Activated T-helper 2 cell treated with anti-CD3 and anti-CD28 coated beads, Interferon-gamma antibody, Interleukin-2, Interleukin-4, amounts not matched to agents 10 μg/mL and 5 μg/mL and 100 μg/mL, durations not matched to agents 14 hours and 24 hours and 36 hours (primary cell): ENCODE measurements around the gene WDR81. TPM values are rescaled to one million over a fixed set of nuclear protein-coding genes. Genes with fewer than 3 reads are reported as not detected.

Experiments used
- DNase-seq: peaks from one replicate; pipeline ENCODE4 v3.0.0; 2021; ENCODE audit warnings: low spot score
- H3K27ac Mint-ChIP-seq: one replicate; pipeline ENCODE4 v1.8.0; 2021; ENCODE audit warnings: mixed read lengths
- H3K27me3 Mint-ChIP-seq: one replicate; pipeline ENCODE4 v1.8.0; 2021; ENCODE audit warnings: low read depth, mixed read lengths
- H3K36me3 Mint-ChIP-seq: one replicate; pipeline ENCODE4 v1.8.0; 2021; ENCODE audit warnings: low read depth, mixed read lengths
- H3K4me1 Mint-ChIP-seq: one replicate; pipeline ENCODE4 v1.8.0; 2021; ENCODE audit warnings: low read depth, mixed read lengths
- H3K4me3 Mint-ChIP-seq: one replicate; pipeline ENCODE4 v1.8.0; 2021; ENCODE audit warnings: low read depth, mild to moderate bottlenecking, moderate library complexity, mixed read lengths
- H3K9me3 Mint-ChIP-seq: one replicate; pipeline ENCODE4 v1.8.0; 2021; ENCODE audit warnings: mixed read lengths
- intact Hi-C: fragments of 100-400 bp; cut with micrococcal nuclease; formaldehyde crosslinking; loops from one replicate; pipeline ENCODE4 v1.15.1; 2023
- total RNA-seq: library from RNA; stranded (reverse); gene quantifications from 2 replicates; pipeline ENCODE4 v1.2.3, GENCODE V29; 2022

WDR81 gene
- total RNA-seq, 1 donor from 2014 or later, result 17.3 TPM

GRCh38 chr17:1742371-1743087 lies 18.0 kb downstream of the WDR81 start, which contains the start of gene SERPINF2:
TSS of gene SERPINF2 (plus strand) at chr17:1742871. CDS start at chr17:1744996, 2,125 bp downstream.
- no peak within 1 kb of the TSS for H3K27ac Mint-ChIP-seq
- intact Hi-C loops, result no loop called here
- no peaks in the 10 kb centered on the region for H3K9me3 Mint-ChIP-seq
- no peaks in the 10 kb centered on the region for H3K4me1 Mint-ChIP-seq
- no peak for DNase-seq
- H3K36me3 Mint-ChIP-seq, result no peaks in the 10 kb centered on the region
- no peak within 1 kb of the TSS for H3K4me3 Mint-ChIP-seq
- H3K27me3 Mint-ChIP-seq, result no peaks in the 10 kb centered on the region

- H3K27ac Mint-ChIP-seq, result no peak overlapping the region
- H3K4me3 Mint-ChIP-seq, result no peak overlapping the region
- no peaks in the 10 kb centered on the region for H3K27me3 Mint-ChIP-seq
- no peaks in the 10 kb centered on the region for H3K9me3 Mint-ChIP-seq
- DNase-seq, result no peak
- H3K36me3 Mint-ChIP-seq, result no peaks in the 10 kb centered on the region
- H3K4me1 Mint-ChIP-seq, result no peaks in the 10 kb centered on the region
- intact Hi-C loops, result no loop called here
These were observed 18.6 kb downstream of the WDR81 start for GRCh38 chr17:1743088-1743439.

GRCh38 chr17:1744551-1745512 lies 20.3 kb downstream of the WDR81 start:
- no peak overlapping the region for H3K4me3 Mint-ChIP-seq
- H3K9me3 Mint-ChIP-seq, result no peaks in the 10 kb centered on the region
- no peaks in the 10 kb centered on the region for H3K36me3 Mint-ChIP-seq
- intact Hi-C loops, result no loop called here
- no peak overlapping the region for H3K27ac Mint-ChIP-seq
- DNase-seq, result no peak
- no peaks in the 10 kb centered on the region for H3K4me1 Mint-ChIP-seq
- no peaks in the 10 kb centered on the region for H3K27me3 Mint-ChIP-seq

- H3K9me3 Mint-ChIP-seq, result no peaks in the 10 kb centered on the region
- intact Hi-C loops, result no loop called here
- H3K27me3 Mint-ChIP-seq, result no peaks in the 10 kb centered on the region
- no peaks in the 10 kb centered on the region for H3K36me3 Mint-ChIP-seq
- H3K27ac Mint-ChIP-seq, result no peak overlapping the region
- no peak overlapping the region for H3K4me3 Mint-ChIP-seq
- DNase-seq, result no peak
- no peaks in the 10 kb centered on the region for H3K4me1 Mint-ChIP-seq
These were observed 21.1 kb downstream of the WDR81 start for GRCh38 chr17:1745513-1746020.

- Mint-ChIP-seq H3K9me3 (no peaks in the 10 kb centered on the region), H3K36me3 (no peaks in the 10 kb centered on the region), H3K27me3 (no peaks in the 10 kb centered on the region), H3K27ac (no peak overlapping the region), H3K4me3 (no peak overlapping the region), H3K4me1 (no peaks in the 10 kb centered on the region)
- intact Hi-C loops, result no loop called here
- no peak for DNase-seq
These were observed 22.6 kb downstream of the WDR81 start for GRCh38 chr17:1746975-1747543.

GRCh38 chr17:1750628-1751027 lies 26.1 kb downstream of the WDR81 start:
- Mint-ChIP-seq H3K4me1 (no peaks in the 10 kb centered on the region), H3K27ac (no peak overlapping the region), H3K4me3 (no peak overlapping the region), H3K9me3 (no peaks in the 10 kb centered on the region), H3K27me3 (no peaks in the 10 kb centered on the region), H3K36me3 (no peaks in the 10 kb centered on the region)
- intact Hi-C loops, result no loop called here
- no peak for DNase-seq

GRCh38 chr17:1752425-1753262 lies 28.1 kb downstream of the WDR81 start:
- no peaks in the 10 kb centered on the region for H3K4me1 Mint-ChIP-seq
- no peak overlapping the region for H3K27ac Mint-ChIP-seq
- no peak overlapping the region for H3K4me3 Mint-ChIP-seq
- no peaks in the 10 kb centered on the region for H3K9me3 Mint-ChIP-seq
- intact Hi-C loops, result no loop called here
- no peaks in the 10 kb centered on the region for H3K36me3 Mint-ChIP-seq
- DNase-seq, result no peak
- peaks cover 2% of the 10 kb centered on the region for H3K27me3 Mint-ChIP-seq

- peaks cover 6% of the 10 kb centered on the region for H3K27me3 Mint-ChIP-seq
- DNase-seq, result no peak
- H3K27ac Mint-ChIP-seq, result no peak overlapping the region
- no peak overlapping the region for H3K4me3 Mint-ChIP-seq
- no peaks in the 10 kb centered on the region for H3K4me1 Mint-ChIP-seq
- intact Hi-C loops, result no loop called here
- no peaks in the 10 kb centered on the region for H3K36me3 Mint-ChIP-seq
- H3K9me3 Mint-ChIP-seq, result no peaks in the 10 kb centered on the region
These were observed 29.4 kb downstream of the WDR81 start for GRCh38 chr17:1753767-1754429.

GRCh38 chr17:1754430-1755112 lies 30.1 kb downstream of the WDR81 start:
- Mint-ChIP-seq H3K27me3 (peaks cover 6% of the 10 kb centered on the region), H3K36me3 (no peaks in the 10 kb centered on the region), H3K9me3 (no peaks in the 10 kb centered on the region), H3K4me1 (no peaks in the 10 kb centered on the region), H3K4me3 (no peak overlapping the region), H3K27ac (no peak overlapping the region)
- intact Hi-C loops, result no loop called here
- no peak for DNase-seq

- H3K9me3 Mint-ChIP-seq, result no peaks in the 10 kb centered on the region
- H3K4me3 Mint-ChIP-seq, result no peak overlapping the region
- peaks cover 6% of the 10 kb centered on the region for H3K27me3 Mint-ChIP-seq
- intact Hi-C loops, result no loop called here
- DNase-seq, result no peak
- no peaks in the 10 kb centered on the region for H3K4me1 Mint-ChIP-seq
- no peaks in the 10 kb centered on the region for H3K36me3 Mint-ChIP-seq
- no peak overlapping the region for H3K27ac Mint-ChIP-seq
These were observed 30.8 kb downstream of the WDR81 start for GRCh38 chr17:1755252-1755826.

- H3K27me3 Mint-ChIP-seq, result peaks cover 6% of the 10 kb centered on the region
- H3K36me3 Mint-ChIP-seq, result no peaks in the 10 kb centered on the region
- no peak for DNase-seq
- no peak overlapping the region for H3K4me3 Mint-ChIP-seq
- H3K9me3 Mint-ChIP-seq, result no peaks in the 10 kb centered on the region
- no peak overlapping the region for H3K27ac Mint-ChIP-seq
- intact Hi-C loops, result no loop called here
- H3K4me1 Mint-ChIP-seq, result no peaks in the 10 kb centered on the region
These were observed 31.3 kb downstream of the WDR81 start for GRCh38 chr17:1755827-1756262.
